HG02759 (cell line): ENCODE results near the gene MAB21L2.

ENCODE experiments used
- ATAC-seq: cut with Tn5 transposase; IDR thresholded peaks from one replicate; pipeline ENCODE4 v1.9.1; 2021; ENCODE audit warnings: mild to moderate bottlenecking, moderate library complexity; ENCODE audit not compliant: unreplicated experiment

MAB21L2 gene

GRCh38 chr4:150573534-150573933 lies 8.4 kb upstream of the MAB21L2 start:
- no peak for ATAC-seq

- no peak for ATAC-seq
These were observed 7.3 kb upstream of the MAB21L2 start for GRCh38 chr4:150574678-150575077.

- no peak for ATAC-seq
These were observed 4.2 kb upstream of the MAB21L2 start for GRCh38 chr4:150577796-150578195.

- ATAC-seq, result no peak
These were observed 3.0 kb upstream of the MAB21L2 start for GRCh38 chr4:150578745-150579501.

DNA sequence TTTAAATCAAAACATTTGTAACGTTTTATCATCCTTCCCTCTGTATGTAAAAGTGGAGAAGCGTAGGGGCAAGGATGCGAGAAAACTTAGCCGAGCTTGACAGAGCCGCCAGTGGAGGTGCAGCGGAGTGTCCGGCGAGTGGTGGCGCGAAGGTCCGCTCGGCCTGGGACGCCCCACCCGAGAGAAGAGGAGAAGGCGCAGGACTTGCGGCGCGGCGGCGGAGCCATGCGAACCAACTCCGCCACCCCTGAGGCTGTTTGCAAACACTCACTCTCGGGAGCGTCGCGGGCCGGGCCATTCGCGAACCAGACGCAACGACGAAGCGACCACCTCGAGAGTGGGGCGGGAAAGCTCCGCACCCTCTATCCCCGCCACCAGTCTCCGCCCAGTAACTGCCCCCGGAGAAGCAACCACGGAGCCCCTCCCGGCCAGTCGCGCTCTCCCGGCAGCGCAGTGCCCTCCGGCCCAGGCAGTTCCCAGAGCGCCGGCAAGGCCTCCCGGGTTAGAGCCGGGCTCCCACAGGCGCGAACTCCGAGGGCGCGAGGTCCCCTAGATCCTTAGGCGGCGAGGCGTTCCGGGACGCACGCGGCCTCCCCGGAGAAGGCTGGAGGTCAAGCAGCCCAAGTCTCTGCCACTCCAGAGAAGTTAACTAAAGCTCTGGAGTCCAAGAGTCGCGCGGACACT lies 2.3 kb upstream of the MAB21L2 start:
- ATAC-seq, result no peak

GRCh38 chr4:150580306-150580705 lies 1.6 kb upstream of the MAB21L2 start:
- no peak for ATAC-seq

- ATAC-seq, result no peak
These were observed 820 bp upstream of the MAB21L2 start for GRCh38 chr4:150581056-150581605.

GRCh38 chr4:150581641-150582051 lies 305 bp upstream of the MAB21L2 start:
- no peak for ATAC-seq

DNA sequence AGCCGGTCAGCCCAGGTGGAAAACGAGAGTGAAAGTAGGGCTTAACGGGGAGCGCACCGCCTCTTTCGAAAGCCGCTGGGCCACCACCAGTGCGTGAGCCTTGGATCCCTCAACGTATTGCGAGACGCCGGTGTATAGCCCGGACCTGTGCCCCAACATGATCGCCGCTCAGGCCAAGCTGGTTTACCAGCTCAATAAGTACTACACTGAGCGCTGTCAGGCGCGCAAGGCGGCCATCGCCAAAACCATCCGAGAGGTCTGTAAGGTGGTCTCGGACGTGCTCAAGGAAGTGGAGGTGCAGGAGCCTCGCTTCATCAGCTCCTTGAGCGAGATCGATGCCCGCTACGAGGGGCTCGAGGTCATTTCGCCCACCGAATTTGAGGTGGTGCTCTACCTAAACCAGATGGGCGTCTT lies 929 bp downstream of the MAB21L2 start:
- no peak for ATAC-seq

DNA sequence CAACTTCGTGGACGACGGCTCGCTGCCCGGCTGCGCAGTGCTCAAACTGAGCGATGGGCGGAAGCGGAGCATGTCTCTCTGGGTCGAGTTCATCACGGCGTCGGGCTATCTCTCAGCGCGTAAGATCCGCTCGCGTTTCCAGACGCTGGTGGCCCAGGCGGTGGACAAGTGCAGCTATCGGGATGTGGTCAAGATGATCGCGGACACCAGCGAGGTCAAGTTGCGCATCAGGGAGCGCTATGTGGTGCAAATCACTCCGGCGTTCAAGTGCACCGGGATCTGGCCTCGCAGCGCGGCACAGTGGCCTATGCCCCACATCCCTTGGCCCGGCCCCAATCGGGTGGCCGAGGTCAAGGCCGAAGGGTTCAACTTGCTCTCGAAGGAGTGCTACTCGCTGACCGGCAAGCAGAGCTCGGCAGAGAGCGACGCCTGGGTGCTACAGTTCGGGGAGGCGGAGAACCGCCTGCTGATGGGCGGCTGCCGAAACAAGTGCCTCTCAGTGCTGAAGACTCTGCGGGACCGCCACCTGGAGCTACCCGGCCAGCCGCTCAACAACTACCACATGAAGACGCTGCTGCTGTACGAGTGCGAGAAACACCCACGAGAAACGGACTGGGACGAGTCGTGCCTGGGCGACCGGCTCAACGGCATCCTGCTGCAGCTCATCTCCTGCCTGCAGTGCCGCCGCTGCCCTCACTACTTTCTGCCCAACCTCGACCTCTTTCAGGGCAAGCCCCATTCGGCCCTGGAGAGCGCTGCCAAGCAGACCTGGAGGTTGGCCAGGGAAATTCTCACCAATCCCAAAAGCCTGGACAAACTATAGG lies 1.5 kb downstream of the MAB21L2 start:
- no peak for ATAC-seq

GRCh38 chr4:150584111-150584915 lies 2.4 kb downstream of the MAB21L2 start:
- ATAC-seq, result no peak

DNA sequence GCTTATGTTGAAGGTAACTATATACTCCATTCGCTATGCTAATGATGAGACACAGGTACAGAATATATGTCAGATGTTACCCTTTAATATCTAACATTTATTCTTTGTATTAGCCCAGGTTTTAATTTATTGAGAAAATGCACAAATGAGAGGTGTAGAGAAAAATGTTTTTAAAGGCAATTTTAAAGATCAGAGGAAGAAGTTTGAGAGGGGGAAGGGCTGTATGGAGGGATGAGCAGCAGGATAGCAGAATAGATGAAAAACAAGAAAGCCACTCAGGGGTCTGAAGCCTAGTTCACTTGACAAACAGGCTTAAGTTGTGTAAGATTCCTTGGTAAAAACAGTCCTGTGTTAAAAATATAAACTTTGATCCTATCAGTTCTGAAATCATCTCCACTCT lies 3.7 kb downstream of the MAB21L2 start:
- ATAC-seq, result no peak

GRCh38 chr4:150586162-150586810 lies 4.3 kb downstream of the MAB21L2 start:
- no peak for ATAC-seq

DNA sequence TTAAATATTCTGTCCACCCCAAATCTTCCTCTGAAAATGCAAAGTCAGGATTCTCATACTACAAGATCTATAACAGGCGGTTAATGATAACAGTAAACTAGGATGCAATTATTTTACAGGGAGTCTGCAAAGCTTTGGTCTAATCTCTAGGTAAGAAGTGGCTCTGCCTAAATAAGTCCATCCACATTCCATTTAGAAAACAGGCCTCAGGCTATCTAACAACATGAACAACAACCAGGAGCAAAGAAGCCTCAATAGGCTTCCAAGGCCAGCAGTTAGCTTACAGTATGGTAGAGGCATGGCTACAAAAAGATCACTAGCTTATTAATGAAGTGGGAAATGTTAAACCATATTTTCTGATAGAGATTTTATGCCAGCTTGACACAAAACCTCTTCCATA lies 6.4 kb downstream of the MAB21L2 start:
- no peak for ATAC-seq

DNA sequence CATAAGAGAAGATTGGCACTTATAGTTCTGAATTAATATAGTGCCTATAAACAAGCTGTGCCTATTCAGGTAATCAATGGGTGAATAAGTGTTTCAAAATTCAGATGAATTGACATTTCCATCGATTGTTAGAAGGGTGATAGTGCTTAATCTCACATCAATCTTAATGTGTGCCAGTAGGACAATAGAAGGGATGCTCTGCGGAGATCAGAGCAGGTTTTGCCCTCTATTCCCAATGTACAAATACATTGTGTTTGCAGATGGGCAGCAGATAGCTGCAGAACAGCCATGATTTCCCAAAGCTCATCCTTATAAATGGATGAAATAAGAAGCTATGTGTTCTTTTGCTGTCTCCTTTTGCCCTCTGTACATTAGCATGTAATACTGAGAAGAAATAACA lies 7.2 kb downstream of the MAB21L2 start:
- ATAC-seq, result no peak

- no peak for ATAC-seq
These were observed 8.7 kb downstream of the MAB21L2 start for GRCh38 chr4:150590631-150591030.

DNA sequence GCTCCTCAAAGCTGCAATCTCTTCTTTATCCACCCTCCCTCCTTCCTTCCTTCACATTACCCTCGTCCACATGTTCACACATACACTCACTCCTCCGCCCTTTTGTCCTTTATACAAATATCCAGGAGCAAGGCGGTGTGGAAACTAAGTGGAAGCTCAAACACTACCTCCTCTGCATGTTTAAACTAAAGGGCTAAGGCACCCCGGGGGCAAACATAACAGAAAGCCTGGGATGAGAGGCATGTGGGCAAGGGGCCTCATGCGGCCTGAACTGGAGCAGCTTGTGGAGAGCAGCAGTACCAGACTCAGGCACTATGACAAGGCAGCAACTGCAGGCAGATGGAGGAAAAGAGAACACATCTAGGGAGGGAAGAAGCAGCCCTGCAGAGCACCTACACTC lies 9.5 kb downstream of the MAB21L2 start:
- ATAC-seq, result no peak

- no peak for ATAC-seq
These were observed 10.0 kb downstream of the MAB21L2 start for GRCh38 chr4:150591904-150592303.

GRCh38 chr4:150593996-150594395 lies 12.0 kb downstream of the MAB21L2 start:
- ATAC-seq, result no peak

GRCh38 chr4:150598909-150599308 lies 17.0 kb downstream of the MAB21L2 start:
- no peak for ATAC-seq
